SK-N-SH (cell line): ENCODE results near the gene NSL1. TPM values are rescaled to one million over a fixed set of nuclear protein-coding genes. Genes with fewer than 3 reads are reported as not detected.
A peak's percentile ranks its signal among the peaks of the same experiment; 100 is the strongest.

ENCODE experiments used
- CTCF ChIA-PET: fragments of 300-600, 350-600 bp; formaldehyde crosslinking; extraction: SDS; loops from one replicate; lab custom pipeline; 2021; lab: Yijun Ruan, JAX
- POLR2A ChIA-PET: fragments of 350-600 bp; sonication (Branson Sonifier 250); formaldehyde crosslinking; extraction: SDS; loops from one replicate; lab custom pipeline; 2020; ENCODE audit warnings: antibody characterized with exemption, inconsistent platforms; lab: Yijun Ruan, JAX
- DNase-seq: peaks from one replicate; pipeline ENCODE4 v3.0.0; 2012
- H2AFZ ChIP-seq: fragments of 200-600 bp; sonication (generic); 2 replicates; pipeline ENCODE4 v1.8.1; 2016; ENCODE audit warnings: antibody characterized with exemption, mild to moderate bottlenecking, low read depth
- H3F3A ChIP-seq: fragments of 200-600 bp; sonication (generic); replicated peaks from 2 replicates; pipeline ENCODE3; 2016; ENCODE audit warnings: antibody characterized with exemption, mild to moderate bottlenecking; ENCODE audit not compliant: insufficient read depth
- H3K27ac ChIP-seq, 2 experiments: fragments of 200-500 bp in 1 of 2; fragments of 200-600 bp in 1 of 2; sonication (Bioruptor generic) in 1 of 2; sonication (generic), shearing (Covaris generic) in 1 of 2; 2 replicates each; pipeline versions ENCODE4 v1.5.1 to v1.6.1; 2014 to 2016; ENCODE audit warnings: low read depth in 2 of 2, inconsistent platforms in 1 of 2, low read length in 1 of 2, mild to moderate bottlenecking in 1 of 2, mixed read lengths in 1 of 2
- H3K27me3 ChIP-seq: fragments of 200-600 bp; sonication (generic), shearing (Covaris generic); 2 replicates; pipeline ENCODE4 v1.6.1; 2016; ENCODE audit warnings: mixed run types; ENCODE audit not compliant: insufficient read depth
- H3K36me3 ChIP-seq, 2 experiments: fragments of 200-500 bp in 1 of 2; fragments of 200-600 bp in 1 of 2; sonication (Bioruptor generic) in 1 of 2; sonication (generic) in 1 of 2; replicated peaks in 1 of 2; 2 replicates each; pipeline versions ENCODE3 to v1.5.1; 2014 to 2016; ENCODE audit warnings: low read length in 1 of 2, mild to moderate bottlenecking in 1 of 2; ENCODE audit not compliant: insufficient read depth in 2 of 2, control insufficient read depth in 1 of 2
- H3K4me1 ChIP-seq, 2 experiments: fragments of 200-500 bp in 1 of 2; fragments of 200-600 bp in 1 of 2; sonication (Bioruptor generic) in 1 of 2; sonication (generic), shearing (Covaris generic) in 1 of 2; 2 replicates each; pipeline versions ENCODE4 v1.5.1 to v1.6.1; 2014 to 2016; ENCODE audit warnings: low read depth in 1 of 2, low read length in 1 of 2, mixed run types in 1 of 2; ENCODE audit not compliant: insufficient read depth in 2 of 2, control insufficient read depth in 1 of 2
- H3K4me2 ChIP-seq: fragments of 200-600 bp; sonication (generic), shearing (Covaris generic); 2 replicates; pipeline ENCODE4 v1.6.1; 2017; ENCODE audit warnings: mixed run types
- H3K4me3 ChIP-seq, 2 experiments: fragments of 200-500 bp in 1 of 2; fragments of 200-600 bp in 1 of 2; sonication (Bioruptor generic) in 1 of 2; sonication (generic), shearing (Covaris generic) in 1 of 2; 2 replicates each; pipeline versions ENCODE4 v1.5.1 to v1.8.1; 2014 to 2016; ENCODE audit warnings: low read depth in 2 of 2, inconsistent platforms in 1 of 2, low read length in 1 of 2, mild to moderate bottlenecking in 1 of 2, mixed read lengths in 1 of 2, moderate library complexity in 1 of 2
- H3K79me2 ChIP-seq: fragments of 200-600 bp; sonication (generic); 2 replicates; pipeline ENCODE4 v1.8.1; 2017; ENCODE audit warnings: mild to moderate bottlenecking; ENCODE audit not compliant: insufficient read depth
- H3K9ac ChIP-seq: fragments of 200-600 bp; sonication (generic); 2 replicates; pipeline ENCODE4 v1.6.1; 2017; ENCODE audit warnings: mixed run types
- H3K9me2 ChIP-seq: fragments of 200-600 bp; sonication (generic); 2 replicates; pipeline ENCODE4 v1.6.1; 2017; ENCODE audit warnings: mixed run types
- H3K9me3 ChIP-seq: fragments of 200-600 bp; sonication (generic); 2 replicates; pipeline ENCODE4 v1.6.1; 2017; ENCODE audit warnings: mixed run types, mild to moderate bottlenecking, moderate library complexity
- H4K20me1 ChIP-seq: fragments of 200-600 bp; sonication (generic); 2 replicates; pipeline ENCODE4 v1.6.1; 2017; ENCODE audit warnings: mild to moderate bottlenecking, mixed run types; ENCODE audit not compliant: insufficient read depth
- ELF1 ChIP-seq: IDR thresholded peaks from 2 replicates; pipeline ENCODE4 v1.4.0; 2012
- FOSL2 ChIP-seq: IDR thresholded peaks from 2 replicates; pipeline ENCODE4 v1.4.0; 2012; ENCODE audit warnings: low read depth, mild to moderate bottlenecking, moderate library complexity, borderline replicate concordance
- FOXM1 ChIP-seq: IDR thresholded peaks from 2 replicates; pipeline ENCODE4 v1.4.0; 2012; ENCODE audit warnings: low read depth, mild to moderate bottlenecking
- RXRA ChIP-seq: IDR thresholded peaks from 2 replicates; pipeline ENCODE4 v1.4.0; 2012; ENCODE audit warnings: low read depth, mild to moderate bottlenecking, borderline replicate concordance
- WGBS: methylation state at CpG from one replicate; pipeline ENCODE4 v1.1.6; 2017; ENCODE audit warnings: low lambda C conversion rate; 5-methylcytosine and 5-hydroxymethylcytosine counted together
- polyA plus RNA-seq, 3 experiments: library from polyadenylated mRNA; depleted of rRNA; stranded (reverse); fragments of >200 nt; gene quantifications; 2 replicates each; pipeline ENCODE4 v1.2.3, GENCODE V29; 2012
- TF ChIP-seq, protein P1 (sequence below): fragments of 150-350 bp; IDR thresholded peaks from 2 replicates; pipeline ENCODE4 v1.6.1; 2017; ENCODE audit warnings: antibody characterized with exemption, low read length, low read depth, borderline replicate concordance
- TF ChIP-seq, protein P2 (sequence below): fragments of 200-600 bp; sonication (generic); IDR thresholded peaks from 2 replicates; pipeline ENCODE4 v1.6.1; 2017; ENCODE audit warnings: antibody characterized with exemption, mild to moderate bottlenecking, moderate library complexity

The NSL1 gene
- polyA plus RNA-seq, 1 of the 3 experiments (the other 2 are of a cell fraction): 22.5 TPM

DNA sequence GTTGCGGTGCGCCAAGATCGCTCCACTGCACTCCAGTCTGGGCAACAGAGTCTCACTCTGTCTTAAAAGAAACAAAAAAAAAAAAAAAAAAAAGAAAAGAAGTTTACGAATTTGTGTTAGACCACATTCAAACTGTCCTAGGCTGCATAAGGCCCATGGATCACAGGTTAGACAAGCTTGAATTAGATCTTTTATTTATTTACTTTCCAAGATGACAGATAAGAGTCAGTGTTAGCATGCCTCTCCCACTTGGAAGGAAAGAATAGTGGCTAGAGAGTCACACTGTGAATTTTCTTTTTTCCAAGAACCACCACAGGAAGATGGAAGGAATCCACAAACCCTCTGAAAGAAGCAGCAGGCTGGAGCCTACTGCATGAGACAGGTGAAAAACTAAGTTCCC lies 29.3 kb downstream of the NSL1 start:
- Histone ChIP-seq H2AFZ (no peak overlapping the region), H3K9ac (no peak overlapping the region), H3F3A (no peaks in the 10 kb centered on the region), H3K4me2 (no peak overlapping the region), H3K9me3 (no peaks in the 10 kb centered on the region), H3K4me1 (no peaks in the 10 kb centered on the region), H3K4me3 (no peak overlapping the region), H3K27me3 (no peaks in the 10 kb centered on the region), H3K36me3 (peaks cover 5 to 18% of the 10 kb centered on the region in 2 experiments), H4K20me1 (no peaks in the 10 kb centered on the region), H3K27ac (no peak overlapping the region), H3K79me2 (peaks cover 28% of the 10 kb centered on the region; the same call in 1 of the 2 replicates), H3K9me2 (no peaks in the 10 kb centered on the region)
- DNase-seq: no peak
- no peak for TF ChIP-seq FOSL2
- no peak for TF ChIP-seq FOXM1
- no peak for TF ChIP-seq ELF1
- 98% methylated on average over 4 of the region's 4 CpGs for WGBS
- POLR2A ChIA-PET: interaction anchor here (0.6 kb wide), 1 partner anchor 229 kb away, joined by 3 read pairs; no protein-coding TSS in a partner anchor
- CTCF ChIA-PET: interaction anchor here (0.9 to 2.5 kb wide), 5 partner anchors 9 to 305 kb away, joined by 3 to 13 read pairs (median 4); no protein-coding TSS in a partner anchor

DNA sequence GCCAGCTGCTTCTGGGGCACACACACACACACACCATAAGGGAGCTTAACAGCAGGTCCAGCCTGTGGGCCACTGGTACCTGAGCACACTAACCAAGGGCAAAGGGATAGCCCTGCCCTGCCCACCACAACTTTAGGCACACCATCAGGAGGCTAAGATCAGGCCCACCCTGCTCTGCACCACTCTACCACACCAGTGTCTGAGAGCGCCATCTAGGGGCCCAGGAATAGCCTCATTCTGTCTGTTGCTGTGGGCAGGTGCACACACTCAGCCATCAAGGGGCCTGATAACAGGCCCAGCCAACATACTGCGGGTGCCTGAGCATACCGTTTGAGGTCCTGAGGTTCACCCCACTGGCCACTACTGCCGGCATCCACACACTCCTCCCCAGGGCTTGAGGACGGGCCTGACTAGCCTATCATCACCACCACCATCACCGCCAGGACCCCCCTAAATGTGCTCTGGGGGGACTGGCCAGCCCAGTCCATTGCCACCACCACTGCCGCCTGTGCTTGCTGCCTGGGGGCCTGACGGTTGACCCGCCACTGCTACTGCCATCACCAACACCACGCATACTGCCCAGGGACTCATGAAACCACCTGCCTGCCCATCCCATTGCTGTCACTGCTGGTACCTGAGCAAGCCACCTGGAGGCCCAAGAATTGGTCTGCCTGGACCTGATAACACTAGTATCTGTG lies 31.3 kb downstream of the NSL1 start:
- Histone ChIP-seq H3F3A (no peaks in the 10 kb centered on the region), H3K9ac (no peak overlapping the region), H3K9me2 (no peaks in the 10 kb centered on the region), H3K27me3 (no peaks in the 10 kb centered on the region), H4K20me1 (no peaks in the 10 kb centered on the region), H2AFZ (no peak overlapping the region), H3K4me1 (no peaks in the 10 kb centered on the region; a peak in 1 of 4 replicates), H3K9me3 (no peaks in the 10 kb centered on the region), H3K27ac (no peak overlapping the region), H3K4me3 (no peak overlapping the region), H3K36me3 (peaks cover 5 to 8% of the 10 kb centered on the region in 2 experiments), H3K79me2 (peaks cover 16% of the 10 kb centered on the region; the same call in 1 of the 2 replicates), H3K4me2 (no peak overlapping the region)
- ChIA-PET CTCF (interaction anchor here (0.7 to 2.5 kb wide), 3 partner anchors 10 to 304 kb away, joined by 3 to 17 read pairs (median 4); no protein-coding TSS in a partner anchor), POLR2A (interaction anchor here (0.6 kb wide), 1 partner anchor 47 kb away, joined by 3 read pairs; no protein-coding TSS in a partner anchor)
- WGBS: 100% methylated on average over 8 of the region's 10 CpGs
- DNase-seq: no peak
- TF ChIP-seq, protein P1, sequence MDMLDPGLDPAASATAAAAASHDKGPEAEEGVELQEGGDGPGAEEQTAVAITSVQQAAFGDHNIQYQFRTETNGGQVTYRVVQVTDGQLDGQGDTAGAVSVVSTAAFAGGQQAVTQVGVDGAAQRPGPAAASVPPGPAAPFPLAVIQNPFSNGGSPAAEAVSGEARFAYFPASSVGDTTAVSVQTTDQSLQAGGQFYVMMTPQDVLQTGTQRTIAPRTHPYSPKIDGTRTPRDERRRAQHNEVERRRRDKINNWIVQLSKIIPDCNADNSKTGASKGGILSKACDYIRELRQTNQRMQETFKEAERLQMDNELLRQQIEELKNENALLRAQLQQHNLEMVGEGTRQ: no peak
- no peak for TF ChIP-seq RXRA
- TF ChIP-seq FOXM1: no peak
- TF ChIP-seq, protein P2, sequence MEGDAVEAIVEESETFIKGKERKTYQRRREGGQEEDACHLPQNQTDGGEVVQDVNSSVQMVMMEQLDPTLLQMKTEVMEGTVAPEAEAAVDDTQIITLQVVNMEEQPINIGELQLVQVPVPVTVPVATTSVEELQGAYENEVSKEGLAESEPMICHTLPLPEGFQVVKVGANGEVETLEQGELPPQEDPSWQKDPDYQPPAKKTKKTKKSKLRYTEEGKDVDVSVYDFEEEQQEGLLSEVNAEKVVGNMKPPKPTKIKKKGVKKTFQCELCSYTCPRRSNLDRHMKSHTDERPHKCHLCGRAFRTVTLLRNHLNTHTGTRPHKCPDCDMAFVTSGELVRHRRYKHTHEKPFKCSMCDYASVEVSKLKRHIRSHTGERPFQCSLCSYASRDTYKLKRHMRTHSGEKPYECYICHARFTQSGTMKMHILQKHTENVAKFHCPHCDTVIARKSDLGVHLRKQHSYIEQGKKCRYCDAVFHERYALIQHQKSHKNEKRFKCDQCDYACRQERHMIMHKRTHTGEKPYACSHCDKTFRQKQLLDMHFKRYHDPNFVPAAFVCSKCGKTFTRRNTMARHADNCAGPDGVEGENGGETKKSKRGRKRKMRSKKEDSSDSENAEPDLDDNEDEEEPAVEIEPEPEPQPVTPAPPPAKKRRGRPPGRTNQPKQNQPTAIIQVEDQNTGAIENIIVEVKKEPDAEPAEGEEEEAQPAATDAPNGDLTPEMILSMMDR: peak; percentile 47
